Left ventricle myocardium superior (tissue), 1 donor: Measurements from ENCODE around the gene ST6GALNAC3. TPM values are rescaled to one million over a fixed set of nuclear protein-coding genes. Genes with fewer than 3 reads are reported as not detected.
"Not testable (repeated sequence)": the region's sequence is repeated elsewhere in the genome, so short reads cannot be mapped to it uniquely, and the experiment has no call there.

ENCODE experiments used
- ATAC-seq: fragments of 200-7000 bp; cut with Tn5 transposase; one replicate; pipeline ENCODE4 v1.9.1; 2020; ENCODE audit warnings: mild to moderate bottlenecking, moderate library complexity
- DNase-seq: peaks from one replicate; pipeline ENCODE4 v3.0.0-alpha.2; 2020
- intact Hi-C: fragments of 100-400 bp; cut with micrococcal nuclease; formaldehyde crosslinking; loops from one replicate; pipeline ENCODE4 v1.11.0; 2022
- total RNA-seq: library from RNA; stranded (reverse); fragmentation: NEBNext Ultra II Directional; extraction: Animal tissue kit (Norgen Biotek cat#: 25700); gene quantifications from one replicate; pipeline ENCODE4 v1.2.1, GENCODE V29; 2021
- donor health status: DM: no; HTN: yes; CAD: no; lungs with severe emphysema.

Gene ST6GALNAC3
- total RNA-seq, 1 donor from 2014 or later, result 5.9 TPM

DNA sequence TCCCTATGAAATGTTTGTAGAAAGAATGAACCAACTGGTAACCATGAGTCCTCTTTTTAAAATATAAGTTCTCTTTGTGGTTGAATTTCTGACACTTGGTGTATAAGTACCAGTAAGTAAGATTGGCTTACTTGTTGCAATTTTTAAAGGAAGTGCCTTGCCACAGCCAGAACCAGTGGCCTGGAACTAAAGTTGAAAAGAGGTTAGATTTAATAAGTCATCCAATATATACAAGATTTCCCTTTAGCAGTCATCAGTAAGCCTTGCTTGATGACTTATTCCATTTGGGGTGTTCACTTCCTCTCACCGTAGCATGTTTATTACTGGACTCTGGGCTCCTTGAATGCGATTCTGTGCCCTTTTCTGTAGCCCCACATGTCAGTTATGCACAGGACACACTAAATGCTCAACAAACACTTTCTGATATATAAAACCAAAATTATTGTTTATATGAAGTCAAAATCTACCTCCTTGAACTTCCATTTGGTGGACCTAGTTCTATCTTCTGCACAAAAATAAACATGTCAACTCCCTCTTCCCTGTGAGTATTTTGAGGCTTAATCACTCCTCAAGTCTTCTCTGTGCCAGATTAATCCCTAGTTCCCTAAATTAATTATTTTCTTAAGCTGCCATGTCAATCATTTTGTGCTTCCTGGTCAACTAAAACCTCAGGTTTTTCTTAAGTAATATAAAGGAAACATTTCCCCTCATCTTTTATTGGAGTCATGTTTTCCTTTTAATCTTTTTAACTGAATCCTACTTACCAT, 218.1 kb downstream of the ST6GALNAC3 start:
- ATAC-seq, result no peak
- DNase-seq, result no peak
- intact Hi-C loops, result no loop called here

DNA sequence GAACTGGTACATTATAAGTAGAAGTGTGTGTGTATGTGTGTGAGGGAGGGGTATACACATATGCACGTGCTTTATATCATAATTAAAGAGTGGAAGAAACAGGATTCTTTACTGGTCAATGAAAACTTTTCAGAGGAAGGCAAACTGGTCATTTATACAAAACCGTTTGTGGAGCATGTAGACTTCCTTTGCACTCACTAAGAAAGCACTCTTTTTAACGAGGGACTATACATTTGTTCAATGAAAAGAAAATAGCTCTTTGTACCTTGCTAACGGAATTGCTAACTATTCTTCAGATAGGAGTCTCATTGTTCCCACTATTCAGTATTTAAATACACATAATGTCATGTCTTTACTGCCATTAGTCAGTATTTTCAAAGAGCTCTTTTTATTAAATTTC, 219.3 kb downstream of the ST6GALNAC3 start:
- ATAC-seq, result no peak
- DNase-seq, result no peak
- intact Hi-C loops, result no loop called here

GRCh38 chr1:76294482-76295194, 220.1 kb downstream of the ST6GALNAC3 start:
- intact Hi-C loops, result no loop called here
- DNase-seq, result no peak
- no peak for ATAC-seq

DNA sequence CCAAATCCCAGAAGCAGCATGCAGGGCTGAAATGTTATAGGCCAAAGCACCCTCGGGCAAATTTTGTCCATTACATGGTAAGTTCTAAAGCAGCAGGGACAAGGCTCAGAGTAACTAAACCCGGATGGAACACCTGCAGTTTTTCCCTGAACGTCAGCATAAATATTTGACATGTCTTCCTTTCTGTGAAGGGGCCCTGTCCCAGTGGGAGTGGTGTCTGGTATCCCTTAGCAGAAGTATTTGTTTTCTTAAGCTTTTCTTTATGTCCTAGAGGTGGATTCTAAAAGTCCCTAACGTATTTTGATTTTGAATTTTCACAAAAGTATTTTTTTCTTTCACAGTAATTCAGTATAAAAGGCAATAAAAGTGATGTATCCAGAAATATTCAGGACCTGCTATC, 223.9 kb downstream of the ST6GALNAC3 start:
- intact Hi-C loops, result no loop called here
- DNase-seq (no peak), ATAC-seq (no peak)

DNA sequence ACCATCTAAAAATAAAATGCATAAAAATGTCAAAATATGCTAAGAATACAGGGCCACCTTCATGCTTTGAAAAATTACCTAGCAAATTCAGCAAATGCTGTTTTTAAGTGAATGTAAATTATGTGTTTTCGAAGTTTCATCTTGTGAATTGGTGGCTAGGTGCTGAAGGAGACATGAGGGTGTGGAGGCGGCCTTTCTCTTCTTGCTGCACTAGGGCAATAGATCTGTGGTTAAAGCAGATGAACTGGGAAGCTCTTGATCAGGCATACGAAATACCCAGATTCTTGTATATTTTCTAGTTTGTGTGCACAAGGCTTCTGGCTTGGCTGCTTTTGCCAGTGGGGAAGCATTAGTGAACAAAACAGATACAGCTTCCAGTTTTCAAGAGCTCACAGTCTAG, 224.5 kb downstream of the ST6GALNAC3 start:
- intact Hi-C loops, result no loop called here
- ATAC-seq, result no peak
- DNase-seq, result no peak

DNA sequence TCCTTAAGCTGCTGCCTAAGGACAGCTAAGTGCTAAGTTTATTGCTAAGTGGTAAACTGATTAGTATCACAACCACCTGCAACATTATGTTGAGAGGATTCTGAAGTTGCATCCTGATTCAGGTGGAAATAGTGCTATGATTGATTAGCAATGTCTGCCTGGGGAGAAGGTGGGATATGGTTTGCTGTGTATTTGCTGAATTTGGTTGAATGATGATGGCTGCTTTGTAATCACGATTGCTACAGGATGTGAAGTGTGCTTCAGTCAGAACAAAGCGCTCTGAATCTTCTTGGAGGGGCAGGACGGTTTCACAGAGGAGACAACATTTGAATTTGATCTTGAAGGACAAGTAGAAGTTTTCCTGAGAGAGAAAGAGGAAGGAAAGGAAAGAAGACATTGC, 226.0 kb downstream of the ST6GALNAC3 start:
- ATAC-seq, result no peak
- no peak for DNase-seq
- intact Hi-C loops, result no loop called here

DNA sequence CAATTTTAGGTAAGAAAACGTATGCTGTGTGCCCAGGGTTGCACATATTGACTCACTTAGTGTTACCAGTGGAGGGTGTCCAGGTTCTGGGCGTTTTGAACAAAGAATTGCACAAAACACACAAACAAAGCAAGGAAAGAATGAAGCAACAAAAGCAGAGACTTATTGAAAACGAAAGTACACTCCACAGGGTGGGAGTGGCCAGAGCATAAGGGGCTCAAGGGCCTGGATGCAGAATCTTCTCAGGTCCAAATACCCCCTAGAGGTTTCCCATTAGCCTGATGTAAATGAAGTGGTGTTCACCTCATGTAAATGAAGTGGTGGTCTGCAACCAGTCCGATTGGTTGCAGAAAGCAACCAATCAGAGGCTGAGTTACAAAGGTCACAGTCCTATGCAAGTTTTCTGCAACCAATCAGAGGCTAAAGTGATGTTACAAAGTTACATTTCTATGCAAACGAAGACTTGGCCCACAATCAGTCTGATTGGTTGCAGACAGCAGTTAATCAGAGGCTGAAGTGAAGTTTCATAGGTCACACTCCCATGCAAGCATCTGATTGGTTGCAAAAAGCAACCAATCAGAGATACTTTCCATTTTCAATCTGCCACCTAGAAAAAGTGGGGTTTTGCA, 228.3 kb downstream of the ST6GALNAC3 start:
- no peak for ATAC-seq
- no peak for DNase-seq
- intact Hi-C loops, result no loop called here

GRCh38 chr1:76303340-76303717, 228.8 kb downstream of the ST6GALNAC3 start:
- intact Hi-C loops, result no loop called here
- DNase-seq (no peak), ATAC-seq (no peak)

- no peak for ATAC-seq
- no peak for DNase-seq
Measured at GRCh38 chr1:76313304-76313703, 238.8 kb downstream of the ST6GALNAC3 start.

DNA sequence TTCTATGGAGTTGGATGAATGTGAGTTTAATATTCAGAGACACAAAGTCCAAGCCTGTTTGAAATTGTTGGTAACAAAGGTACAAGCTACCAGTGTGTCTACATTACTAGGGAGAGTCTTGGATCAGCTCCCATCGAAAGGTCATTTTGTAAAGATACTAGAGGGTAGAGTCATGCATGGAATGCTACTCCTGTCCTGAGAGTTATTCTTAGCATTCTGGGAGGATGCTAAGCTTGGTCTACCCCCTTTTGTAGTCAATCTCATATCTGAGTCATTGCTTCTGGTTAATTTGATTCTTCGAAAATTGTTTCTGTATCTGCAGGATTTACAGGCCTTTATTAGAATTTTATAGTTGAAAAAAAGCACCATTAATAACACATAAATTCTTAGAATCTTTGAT, 240.2 kb downstream of the ST6GALNAC3 start:
- DNase-seq (no peak), ATAC-seq (no peak)
- intact Hi-C loops, result no loop called here

More at GRCh38 chr1:76313304-76313703, 238.8 kb downstream of the ST6GALNAC3 start:
- intact Hi-C loops, result no loop called here

DNA sequence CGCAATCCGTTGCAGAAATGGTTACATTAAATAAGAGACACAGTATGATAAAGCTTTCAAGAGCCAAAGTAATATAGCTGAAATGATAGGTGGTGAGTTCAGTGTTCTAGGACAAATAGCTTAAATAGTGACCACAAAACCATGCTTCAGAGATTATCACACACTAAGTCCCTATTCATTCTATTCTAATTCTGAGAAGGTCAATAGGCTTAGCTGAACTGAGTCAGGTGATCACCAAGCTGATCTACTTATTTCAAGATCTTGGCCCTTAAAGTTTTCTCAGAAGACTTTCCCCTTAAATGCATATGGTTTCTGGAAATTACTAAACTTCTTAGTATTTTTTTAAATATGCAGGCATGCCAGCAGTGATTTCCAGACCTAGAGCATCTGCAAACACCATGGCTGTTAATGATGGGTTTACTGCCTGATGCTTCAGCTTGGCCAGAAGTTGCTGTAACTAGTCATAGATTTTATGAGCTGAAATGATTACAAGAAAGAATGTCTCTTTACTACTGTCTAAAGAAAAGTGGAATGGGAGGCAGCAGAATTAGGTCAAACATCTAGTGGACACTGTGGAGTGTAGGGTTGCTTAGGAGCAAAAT, 242.9 kb downstream of the ST6GALNAC3 start:
- ATAC-seq (no peak), DNase-seq (no peak)
- intact Hi-C loops, result no loop called here

DNA sequence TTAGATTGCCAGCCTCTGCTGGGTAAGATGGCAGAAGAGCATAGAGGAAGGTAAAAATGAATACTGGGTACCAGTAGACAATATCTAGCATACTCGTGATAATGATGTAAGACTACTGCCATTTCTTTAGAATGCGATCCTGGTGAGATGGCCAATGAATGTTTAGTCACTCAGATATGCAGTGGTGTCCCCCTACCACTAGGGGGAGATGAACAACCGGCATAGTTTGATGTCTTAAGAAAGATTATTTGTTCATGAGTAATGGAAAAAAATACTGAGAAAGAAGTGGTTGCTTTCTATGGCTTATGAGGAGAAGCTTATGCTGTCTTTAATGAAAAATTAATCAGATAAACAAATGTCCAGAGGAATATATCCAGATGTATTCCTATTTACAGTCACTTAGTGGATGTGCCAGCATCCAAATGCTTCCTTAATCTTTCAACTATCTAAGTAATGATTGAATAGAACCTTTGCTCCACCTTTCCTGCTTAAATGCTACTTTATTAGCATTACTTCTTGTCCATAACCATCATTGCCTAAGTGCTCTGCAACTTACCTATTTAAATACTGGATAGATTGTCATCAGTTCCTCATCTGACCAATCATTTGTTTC, 256.6 kb downstream of the ST6GALNAC3 start:
- ATAC-seq, result peak; percentile 39
- no peak for DNase-seq
- intact Hi-C loops, result loop anchor here (5.0 kb wide), 1 partner anchor 174 kb away; no protein-coding TSS in a partner anchor

DNA sequence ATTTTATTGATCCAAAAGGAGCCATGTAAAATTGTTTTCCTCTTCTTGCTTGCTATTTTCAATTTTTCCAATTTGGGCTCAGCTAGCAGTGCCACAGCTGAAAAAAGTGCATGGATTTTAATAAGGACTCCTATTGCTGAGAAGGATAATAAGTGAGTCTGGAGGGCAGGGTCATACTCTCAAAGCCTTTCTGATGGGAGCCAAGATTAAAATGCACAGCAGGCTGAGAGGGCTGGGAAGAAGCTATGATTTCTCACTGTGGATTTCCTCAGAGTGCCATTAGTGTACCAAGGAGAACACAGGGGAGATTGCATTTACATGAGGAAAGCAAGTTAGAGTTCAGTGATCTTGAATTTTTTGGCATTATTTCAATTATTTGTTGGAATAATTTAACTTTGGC, 261.3 kb downstream of the ST6GALNAC3 start:
- ATAC-seq (no peak), DNase-seq (no peak)
- intact Hi-C loops, result no loop called here

GRCh38 chr1:76336931-76337371, 262.4 kb downstream of the ST6GALNAC3 start:
- peak; percentile 98 for ATAC-seq
- intact Hi-C loops, result no loop called here
- peak; percentile 78 for DNase-seq

DNA sequence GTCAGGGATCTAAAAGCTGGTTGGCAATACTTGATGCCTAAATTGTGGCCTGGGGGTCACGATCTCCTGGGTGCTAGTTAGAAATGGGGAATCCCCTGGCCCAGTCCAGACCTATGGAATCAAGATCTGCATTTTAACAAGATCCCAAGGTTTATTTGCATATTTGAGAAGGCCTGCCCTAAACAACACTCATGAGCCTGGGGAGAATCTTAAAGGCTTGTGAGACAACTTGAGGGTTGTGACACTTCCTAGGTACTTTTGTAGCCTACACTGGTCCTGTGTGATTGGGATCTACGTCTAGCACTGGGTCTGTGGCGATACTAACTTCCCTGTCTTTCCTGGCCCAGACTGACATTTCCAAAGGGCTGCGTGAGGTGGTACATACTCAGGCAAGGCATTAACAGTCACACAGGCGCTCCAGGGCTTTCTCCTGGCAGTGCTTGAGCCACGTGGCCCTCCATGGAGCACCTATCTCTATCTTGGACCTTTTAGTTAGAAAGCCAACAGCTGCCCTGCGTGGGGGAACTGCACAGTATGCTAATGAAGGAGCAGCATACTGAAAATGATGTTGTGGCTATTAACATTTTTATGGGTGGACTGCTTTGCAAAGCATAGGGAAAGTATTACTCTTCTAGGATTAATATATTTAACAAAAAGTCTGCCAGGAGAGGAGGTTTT, 263.1 kb downstream of the ST6GALNAC3 start:
- no peak for DNase-seq
- peak; percentile 51 for ATAC-seq
- intact Hi-C loops, result no loop called here

DNA sequence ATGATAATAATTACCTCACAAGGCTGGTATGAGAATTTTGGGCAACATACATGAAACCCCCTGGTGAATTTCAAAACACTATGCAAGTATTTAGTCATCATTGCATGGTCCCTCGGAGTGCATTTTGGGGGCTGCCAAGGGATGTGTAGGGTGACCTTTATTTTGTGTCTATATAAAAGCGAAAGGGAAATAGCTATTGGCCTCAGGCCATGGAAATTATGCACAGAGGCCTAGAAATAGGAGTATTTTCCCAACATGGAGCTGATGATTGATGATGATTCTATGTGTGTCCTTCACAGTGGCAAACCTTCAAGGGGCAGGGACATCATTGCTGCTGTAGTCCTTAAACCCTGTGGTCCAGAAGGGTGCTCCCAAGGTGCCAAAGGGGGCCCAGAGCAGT, 265.5 kb downstream of the ST6GALNAC3 start:
- no peak for DNase-seq
- ATAC-seq, result no peak
- intact Hi-C loops, result no loop called here

GRCh38 chr1:76341816-76342215, 267.3 kb downstream of the ST6GALNAC3 start:
- intact Hi-C loops, result not testable (repeated sequence)

GRCh38 chr1:76343356-76343755, 268.8 kb downstream of the ST6GALNAC3 start:
- no peak for DNase-seq
- ATAC-seq, result peak; percentile 28
- intact Hi-C loops, result no loop called here

More at GRCh38 chr1:76341816-76342215, 267.3 kb downstream of the ST6GALNAC3 start:
- not testable (repeated sequence) for DNase-seq, ATAC-seq

- DNase-seq (no peak), ATAC-seq (no peak)
- intact Hi-C loops, result no loop called here
Measured at GRCh38 chr1:76351655-76352054, 277.1 kb downstream of the ST6GALNAC3 start.
